ENCODE results near the gene PRAMEF6. TPM values are rescaled to one million over a fixed set of nuclear protein-coding genes. Genes with fewer than 3 reads are reported as not detected.
A peak's percentile ranks its signal among the peaks of the same experiment; 100 is the strongest.
"Not testable (repeated sequence)": the region's sequence is repeated elsewhere in the genome, so short reads cannot be mapped to it uniquely, and the experiment has no call there.

PRAMEF6 gene
- not detected in 2 replicates for total RNA-seq

- H3K4me3 ChIP-seq (ENCODE audit: low read depth, low read length); DNase-seq (ENCODE audit: low read depth): not testable (repeated sequence)
Observed at GRCh38 chr1:12947480-12947879, at the start of gene PRAMEF6. Gene PRAMEF6 (minus strand): TSS chr1:12947580. CDS start chr1:12942518, 5,062 bp downstream.

DNA sequence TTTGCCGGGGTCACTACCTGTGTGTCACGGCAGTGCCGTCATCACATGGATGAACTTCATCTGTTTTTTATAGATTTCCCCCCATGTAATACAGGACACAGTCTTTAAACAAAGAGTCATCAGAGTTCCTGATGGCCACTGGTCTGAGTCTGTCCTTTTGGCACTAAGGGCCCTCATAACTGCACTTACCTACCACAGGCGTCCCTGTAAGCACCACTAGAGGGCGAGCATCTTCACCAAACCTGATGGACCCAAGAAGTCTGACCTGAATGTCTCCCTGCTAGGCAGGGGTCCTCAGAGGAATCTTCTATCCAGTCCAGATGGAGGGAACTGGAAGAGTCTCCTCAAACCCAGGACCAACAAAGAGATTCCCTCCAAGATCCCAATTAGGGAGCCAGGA lies 23.0 kb downstream of the PRAMEF6 start:
- DNase-seq (ENCODE audit: low read depth); H3K4me3 ChIP-seq (ENCODE audit: low read depth, low read length): not testable (repeated sequence)

- DNase-seq (ENCODE audit: low read depth); H3K4me3 ChIP-seq (ENCODE audit: low read depth, low read length): not testable (repeated sequence)
- TF ChIP-seq, protein P1, sequence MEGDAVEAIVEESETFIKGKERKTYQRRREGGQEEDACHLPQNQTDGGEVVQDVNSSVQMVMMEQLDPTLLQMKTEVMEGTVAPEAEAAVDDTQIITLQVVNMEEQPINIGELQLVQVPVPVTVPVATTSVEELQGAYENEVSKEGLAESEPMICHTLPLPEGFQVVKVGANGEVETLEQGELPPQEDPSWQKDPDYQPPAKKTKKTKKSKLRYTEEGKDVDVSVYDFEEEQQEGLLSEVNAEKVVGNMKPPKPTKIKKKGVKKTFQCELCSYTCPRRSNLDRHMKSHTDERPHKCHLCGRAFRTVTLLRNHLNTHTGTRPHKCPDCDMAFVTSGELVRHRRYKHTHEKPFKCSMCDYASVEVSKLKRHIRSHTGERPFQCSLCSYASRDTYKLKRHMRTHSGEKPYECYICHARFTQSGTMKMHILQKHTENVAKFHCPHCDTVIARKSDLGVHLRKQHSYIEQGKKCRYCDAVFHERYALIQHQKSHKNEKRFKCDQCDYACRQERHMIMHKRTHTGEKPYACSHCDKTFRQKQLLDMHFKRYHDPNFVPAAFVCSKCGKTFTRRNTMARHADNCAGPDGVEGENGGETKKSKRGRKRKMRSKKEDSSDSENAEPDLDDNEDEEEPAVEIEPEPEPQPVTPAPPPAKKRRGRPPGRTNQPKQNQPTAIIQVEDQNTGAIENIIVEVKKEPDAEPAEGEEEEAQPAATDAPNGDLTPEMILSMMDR (conservative IDR thresholded peaks at IDR 0.05; ENCODE audit: low read depth, low read length) = peak; percentile 9
Observed at GRCh38 chr1:12921749-12922148, 25.6 kb downstream of the PRAMEF6 start.

DNA sequence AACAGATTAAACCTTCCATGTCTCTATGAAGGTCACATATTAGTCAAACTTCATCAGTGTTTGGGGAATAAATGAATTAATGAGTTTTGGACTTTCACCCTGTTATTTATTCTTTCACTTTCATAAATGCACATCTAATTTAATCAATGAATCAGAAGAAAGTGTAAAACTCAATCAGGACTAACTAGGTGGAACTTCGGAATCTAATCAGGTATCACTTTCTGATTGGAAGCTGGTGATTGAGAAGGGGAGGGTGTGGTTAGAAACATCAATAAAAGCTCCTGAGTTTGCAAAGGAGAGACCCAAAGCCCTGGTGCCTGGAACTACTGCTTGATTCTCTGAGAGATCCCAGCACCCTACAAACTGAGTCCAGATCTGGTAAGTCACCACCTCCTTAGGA lies 31.1 kb downstream of the PRAMEF6 start, which contains the start of gene PRAMEF7:
Gene PRAMEF7, plus strand, starts transcription at position 301 of the 400 bp plus-strand sequence. CDS start 1,083 bp downstream, outside the sequence.
- H3K4me3 ChIP-seq (ENCODE audit: low read depth, low read length); DNase-seq (ENCODE audit: low read depth): not testable (repeated sequence)

DNA sequence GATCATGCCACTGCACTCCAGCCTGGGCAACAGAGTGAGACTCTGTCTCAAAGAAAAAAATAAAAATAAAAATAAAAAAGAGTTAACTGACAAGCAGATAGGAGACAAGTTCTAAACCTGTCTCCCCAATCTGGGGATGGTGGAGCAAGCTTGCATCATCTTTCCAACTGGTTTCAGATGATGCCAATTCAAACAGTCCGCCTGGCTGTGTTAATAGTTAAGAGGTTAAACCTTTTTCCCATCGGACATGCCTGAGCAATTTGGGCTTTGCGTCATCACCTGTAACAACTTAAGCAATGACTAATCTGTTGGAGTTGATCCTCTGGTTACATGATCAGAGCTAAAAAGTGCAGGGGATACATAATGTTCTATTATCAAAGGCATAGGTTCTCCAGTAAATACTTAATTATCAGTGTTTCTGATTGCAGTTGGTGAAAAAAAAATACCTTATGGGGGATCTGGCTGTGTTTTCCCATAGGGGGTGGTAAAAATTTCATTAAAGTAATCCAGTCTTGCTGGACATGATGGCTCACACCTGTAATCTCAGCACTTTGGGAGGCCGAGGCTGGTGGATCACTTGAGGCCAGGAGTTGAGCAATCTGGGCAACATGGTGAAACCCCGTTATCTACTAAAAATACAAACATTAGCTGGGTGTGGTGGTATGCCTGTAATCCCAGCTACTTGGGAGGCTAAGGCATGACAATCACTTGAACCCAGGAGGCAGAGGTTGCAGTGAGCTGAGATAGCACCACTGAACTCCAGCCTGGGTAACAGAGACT lies 43.4 kb downstream of the PRAMEF6 start:
- DNase-seq (ENCODE audit: low read depth); H3K4me3 ChIP-seq (ENCODE audit: low read depth, low read length): not testable (repeated sequence)

GRCh38 chr1:12899186-12899585 lies 48.2 kb downstream of the PRAMEF6 start:
- not testable (repeated sequence) for DNase-seq (ENCODE audit: low read depth)

GRCh38 chr1:12898170-12898569 lies 49.2 kb downstream of the PRAMEF6 start, which contains the start of gene PRAMEF10:
Gene PRAMEF10 (minus strand): TSS chr1:12898270. CDS start chr1:12895847, 2,423 bp downstream.
- DNase-seq (ENCODE audit: low read depth); H3K4me3 ChIP-seq (ENCODE audit: low read depth, low read length): not testable (repeated sequence)

More at GRCh38 chr1:12899186-12899585, 48.2 kb downstream of the PRAMEF6 start:
- H3K4me3 ChIP-seq (ENCODE audit: low read depth, low read length) = not testable (repeated sequence)

Other genes with a start within 250 kb of the PRAMEF6 start
- gene AADACL3, start 231.5 kb downstream of the PRAMEF6 start, total RNA-seq = not detected in 2 replicates
- not detected in 2 replicates for gene CFAP107, start 201.4 kb downstream of the PRAMEF6 start, total RNA-seq
- not detected in 2 replicates for gene PRAMEF12, start 173.8 kb downstream of the PRAMEF6 start, total RNA-seq
- gene PRAMEF1, start 156.2 kb downstream of the PRAMEF6 start, total RNA-seq = not detected in 2 replicates
- not detected in 2 replicates for gene PRAMEF11, start 116.2 kb downstream of the PRAMEF6 start, total RNA-seq
- not detected in 2 replicates for gene HNRNPCL1, start 98.9 kb downstream of the PRAMEF6 start, total RNA-seq
- gene PRAMEF2, start 90.5 kb downstream of the PRAMEF6 start, total RNA-seq = not detected in 2 replicates
- gene PRAMEF4, start 61.4 kb downstream of the PRAMEF6 start, total RNA-seq = not detected in 2 replicates
- gene PRAMEF10, start 49.3 kb downstream of the PRAMEF6 start, total RNA-seq = not detected in 2 replicates
- gene PRAMEF7, start 31.0 kb downstream of the PRAMEF6 start, total RNA-seq = not detected in 2 replicates
- not detected in 2 replicates for gene PRAMEF27, start 109.0 kb upstream of the PRAMEF6 start, total RNA-seq
- gene HNRNPCL3, start 113.2 kb upstream of the PRAMEF6 start, total RNA-seq = not detected in 2 replicates
- not detected in 2 replicates for gene PRAMEF25, start 123.2 kb upstream of the PRAMEF6 start, total RNA-seq
- gene HNRNPCL2, start 169.3 kb upstream of the PRAMEF6 start, total RNA-seq = not detected in 2 replicates
- not detected in 2 replicates for gene PRAMEF26, start 208.4 kb upstream of the PRAMEF6 start, total RNA-seq
- gene HNRNPCL4, start 218.1 kb upstream of the PRAMEF6 start, total RNA-seq = not detected in 2 replicates
- gene PRAMEF9, start 224.3 kb upstream of the PRAMEF6 start, total RNA-seq = not detected in 2 replicates

Measured in epithelial cell of proximal tubule (primary cell).